H1 (cell line): ENCODE measurements around the gene TAF7. TPM values are rescaled to one million over a fixed set of nuclear protein-coding genes. Genes with fewer than 3 reads are reported as not detected.

Experiments used
- CTCF ChIA-PET: fragments of 300-600 bp; sonication (Branson Sonifier 250); formaldehyde crosslinking; loops from one replicate; lab custom pipeline; 2021; ENCODE audit not compliant: partially characterized antibody; lab: Charles Lee
- POLR2A ChIA-PET: fragments of 300-600 bp; sonication (Branson Sonifier 250); formaldehyde crosslinking; loops from one replicate; lab custom pipeline; 2021; ENCODE audit warnings: inconsistent platforms; ENCODE audit not compliant: partially characterized antibody; lab: Charles Lee
- DNase-seq, 2 experiments: peaks; one replicate each; pipeline versions ENCODE4 v3.0.0 to v3.0.0-alpha.2; 2010 to 2022; ENCODE audit warnings: low spot score in 2 of 2, low read depth in 1 of 2, mixed read lengths in 1 of 2
- FAIRE-seq: peaks from 2 replicates; lab custom pipeline; 2011; peaks lifted over from hg19 to GRCh38; lab: Jason Lieb, UNC
- H2AFZ ChIP-seq: 2 replicates; pipeline ENCODE4 v1.8.1; 2012; ENCODE audit warnings: low read length, inconsistent platforms
- H2AK5ac ChIP-seq: 2 replicates; pipeline ENCODE4 v1.6.1; 2013; ENCODE audit warnings: low read depth, low read length
- H2BK120ac ChIP-seq: replicated peaks from 2 replicates; pipeline ENCODE3; 2013; ENCODE audit warnings: low read depth, low read length, inconsistent platforms
- H2BK12ac ChIP-seq: 2 replicates; pipeline ENCODE4 v1.6.1; 2013; ENCODE audit warnings: low read depth, low read length
- H2BK15ac ChIP-seq: 2 replicates; pipeline ENCODE4 v1.6.1; 2013; ENCODE audit warnings: low read length
- H2BK20ac ChIP-seq: 2 replicates; pipeline ENCODE4 v1.6.1; 2013; ENCODE audit warnings: low read length
- H2BK5ac ChIP-seq: 2 replicates; pipeline ENCODE4 v1.6.1; 2013; ENCODE audit warnings: low read depth, low read length
- H3K14ac ChIP-seq: 2 replicates; pipeline ENCODE4 v1.6.1; 2013; ENCODE audit warnings: inconsistent platforms; ENCODE audit not compliant: insufficient read length
- H3K18ac ChIP-seq: 2 replicates; pipeline ENCODE4 v1.6.1; 2013; ENCODE audit warnings: low read length; ENCODE audit errors: extremely low read depth
- H3K23ac ChIP-seq: 2 replicates; pipeline ENCODE4 v1.6.1; 2013; ENCODE audit warnings: inconsistent platforms; ENCODE audit not compliant: insufficient read length
- H3K23me2 ChIP-seq: 2 replicates; pipeline ENCODE4 v1.6.1; 2013; ENCODE audit warnings: low read depth, low read length
- H3K27ac ChIP-seq: 2 replicates; pipeline ENCODE4 v1.6.1; 2011; ENCODE audit warnings: low read depth, low read length, inconsistent platforms
- H3K27me3 ChIP-seq, 4 experiments: replicated peaks in 1 of 4; 1 replicate in 1 of 4; 2 replicates in 3 of 4; pipeline versions ENCODE4 v1.6.1 to v1.8.1; 2011 to 2013; ENCODE audit warnings: low read length in 3 of 4, mild to moderate bottlenecking in 3 of 4, inconsistent platforms in 2 of 4, mixed read lengths in 2 of 4, moderate library complexity in 1 of 4; ENCODE audit not compliant: control insufficient read depth in 3 of 4, insufficient read depth in 3 of 4; ENCODE audit errors: extremely low read depth in 1 of 4
- H3K36me3 ChIP-seq, 4 experiments: 2 replicates each; pipeline versions ENCODE4 v1.6.1 to v1.8.1; 2011 to 2013; ENCODE audit warnings: mild to moderate bottlenecking in 4 of 4, low read length in 3 of 4, moderate library complexity in 2 of 4, control low read depth in 1 of 4, inconsistent platforms in 1 of 4; ENCODE audit not compliant: insufficient read depth in 4 of 4, control insufficient read depth in 2 of 4
- H3K4ac ChIP-seq: replicated peaks from 2 replicates; pipeline ENCODE3; 2013; ENCODE audit warnings: low read length, low read depth, mixed read lengths, inconsistent platforms; ENCODE audit not compliant: insufficient read length
- H3K4me1 ChIP-seq, 4 experiments: replicated peaks in 1 of 4; 1 replicate in 1 of 4; 2 replicates in 3 of 4; pipeline versions ENCODE4 v1.6.1 to v1.8.1; 2011 to 2013; ENCODE audit warnings: low read length in 3 of 4, inconsistent platforms in 2 of 4, mixed read lengths in 1 of 4; ENCODE audit not compliant: insufficient read depth in 4 of 4, control insufficient read depth in 3 of 4
- H3K4me2 ChIP-seq, 2 experiments: 2 replicates each; pipeline versions ENCODE4 v1.6.1 to v1.8.1; 2011 to 2013; ENCODE audit warnings: low read depth in 2 of 2, low read length in 2 of 2, control low read depth in 1 of 2, inconsistent platforms in 1 of 2, mild to moderate bottlenecking in 1 of 2; ENCODE audit not compliant: insufficient read depth in 1 of 2
- H3K4me3 ChIP-seq, 4 experiments: fragments of 200-600, 300-600 bp in 1 of 4; sonication (generic), shearing (Covaris generic), sonication (Bioruptor Twin) in 1 of 4; 2 replicates each; pipeline versions ENCODE4 v1.5.1 to v1.8.1; 2011 to 2016; ENCODE audit warnings: low read length in 4 of 4, low read depth in 3 of 4, control low read depth in 2 of 4, inconsistent platforms in 2 of 4, mild to moderate bottlenecking in 2 of 4, mixed read lengths in 1 of 4, moderate library complexity in 1 of 4; ENCODE audit not compliant: insufficient read depth in 2 of 4; ENCODE audit errors: extremely low read depth in 1 of 4
- H3K56ac ChIP-seq: replicated peaks from 2 replicates; pipeline ENCODE3; 2013; ENCODE audit warnings: low read depth, mild to moderate bottlenecking, mixed read lengths, low read length, inconsistent platforms; ENCODE audit not compliant: insufficient read length
- H3K79me1 ChIP-seq: 2 replicates; pipeline ENCODE4 v1.6.1; 2013; ENCODE audit warnings: low read depth, low read length, control low read depth
- H3K79me2 ChIP-seq, 2 experiments: 2 replicates each; pipeline versions ENCODE4 v1.6.1 to v1.8.1; 2012 to 2013; ENCODE audit warnings: low read length in 2 of 2, mild to moderate bottlenecking in 2 of 2, inconsistent platforms in 1 of 2; ENCODE audit not compliant: insufficient read depth in 2 of 2, control insufficient read depth in 1 of 2
- H3K9ac ChIP-seq, 4 experiments: replicated peaks in 1 of 4; 1 replicate in 1 of 4; 2 replicates in 3 of 4; pipeline versions ENCODE4 v1.6.1 to v1.8.1; 2011 to 2013; ENCODE audit warnings: low read depth in 3 of 4, low read length in 3 of 4, control low read depth in 2 of 4, mild to moderate bottlenecking in 2 of 4, moderate library complexity in 2 of 4, inconsistent platforms in 1 of 4; ENCODE audit errors: extremely low read depth in 1 of 4
- H3K9me3 ChIP-seq, 2 experiments: 2 replicates each; pipeline versions ENCODE4 v1.6.1 to v1.8.1; 2012 to 2013; ENCODE audit warnings: mild to moderate bottlenecking in 2 of 2, moderate library complexity in 2 of 2, control low read depth in 1 of 2, inconsistent platforms in 1 of 2, low read depth in 1 of 2, low read length in 1 of 2, mixed read lengths in 1 of 2; ENCODE audit not compliant: insufficient read depth in 2 of 2
- H4K20me1 ChIP-seq, 2 experiments: replicated peaks in 1 of 2; 2 replicates each; pipeline versions ENCODE3 to v1.8.1; 2011 to 2013; ENCODE audit warnings: inconsistent platforms in 2 of 2, low read length in 2 of 2, mild to moderate bottlenecking in 1 of 2; ENCODE audit not compliant: insufficient read depth in 2 of 2, control insufficient read depth in 1 of 2
- H4K5ac ChIP-seq: 2 replicates; pipeline ENCODE4 v1.6.1; 2013; ENCODE audit warnings: low read length, low read depth, mixed read lengths, inconsistent platforms; ENCODE audit not compliant: insufficient read length
- H4K8ac ChIP-seq: 2 replicates; pipeline ENCODE4 v1.8.0; 2013; ENCODE audit warnings: mild to moderate bottlenecking, moderate library complexity, low read length, inconsistent platforms; ENCODE audit not compliant: insufficient read depth; ENCODE audit errors: extremely low read depth
- H4K91ac ChIP-seq: replicated peaks from 2 replicates; pipeline ENCODE3; 2013; ENCODE audit warnings: low read length, mixed read lengths, inconsistent platforms; ENCODE audit not compliant: insufficient read length
- GTF2F1 ChIP-seq: IDR thresholded peaks from 2 replicates; pipeline ENCODE4 v1.6.1; 2012; ENCODE audit warnings: low read depth, low read length, improper control_type of control experiment, borderline replicate concordance
- TBP ChIP-seq: IDR thresholded peaks from 2 replicates; pipeline ENCODE4 v1.6.1; 2011; ENCODE audit warnings: low read depth, low read length, improper control_type of control experiment
- WGBS, 2 experiments: shearing (Covaris generic) in 1 of 2; methylation state at CpG; one replicate each; pipeline versions ENCODE4 v1.1.6 to v1.1.7; 2013 to 2015; ENCODE audit warnings: low lambda C conversion rate in 2 of 2, mixed read lengths in 2 of 2, inconsistent platforms in 1 of 2, low coverage in 1 of 2, missing lambda C conversion rate in 1 of 2; ENCODE audit not compliant: insufficient replicate concordance in 2 of 2, insufficient coverage in 1 of 2, insufficient read length in 1 of 2; ENCODE audit errors: extremely low coverage in 1 of 2, missing lambda C conversion rate in 1 of 2; 5-methylcytosine and 5-hydroxymethylcytosine counted together
- polyA plus RNA-seq, 7 experiments: library from polyadenylated mRNA; depleted of rRNA in 3 of 7; stranded (reverse) in 5 of 7; unstranded in 2 of 7; fragments of >200 nt in 5 of 7; fragments of 200-250 nt in 2 of 7; gene quantifications; 1 replicate in 5 of 7; 2 replicates in 1 of 7; 4 replicates in 1 of 7; pipeline versions ENCODE4 v1.2.1 to v1.2.3, GENCODE V29; 2011 to 2013; ENCODE audit warnings: missing spikeins in 2 of 7, mixed read lengths in 2 of 7
- total RNA-seq: library from RNA; stranded (reverse); fragmentation: NEBNext Ultra II Directional; extraction: Animal tissue kit (Norgen Biotek cat#: 25700); gene quantifications from 2 replicates; pipeline ENCODE4 v1.2.1, GENCODE V29; 2021
- TF ChIP-seq, protein P1 (sequence below): IDR thresholded peaks from 2 replicates; pipeline ENCODE4 v1.6.1; 2012; ENCODE audit warnings: inconsistent platforms
- TF ChIP-seq, protein P2 (sequence below), 3 experiments: IDR thresholded peaks; 1 replicate in 2 of 3; 2 replicates in 1 of 3; pipeline versions ENCODE4 v1.5.1 to v1.6.1; 2011; ENCODE audit warnings: low read length in 3 of 3, mild to moderate bottlenecking in 3 of 3, inconsistent platforms in 2 of 3, low read depth in 1 of 3, moderate library complexity in 1 of 3; ENCODE audit not compliant: insufficient read depth in 1 of 3; ENCODE audit errors: control extremely low read depth in 1 of 3

The TAF7 gene
- total and polyA plus RNA-seq, 2 of the 8 experiments (the other 6 are each of a cell fraction or from before 2014, with no cell fraction given): 29.8 to 101 TPM

DNA sequence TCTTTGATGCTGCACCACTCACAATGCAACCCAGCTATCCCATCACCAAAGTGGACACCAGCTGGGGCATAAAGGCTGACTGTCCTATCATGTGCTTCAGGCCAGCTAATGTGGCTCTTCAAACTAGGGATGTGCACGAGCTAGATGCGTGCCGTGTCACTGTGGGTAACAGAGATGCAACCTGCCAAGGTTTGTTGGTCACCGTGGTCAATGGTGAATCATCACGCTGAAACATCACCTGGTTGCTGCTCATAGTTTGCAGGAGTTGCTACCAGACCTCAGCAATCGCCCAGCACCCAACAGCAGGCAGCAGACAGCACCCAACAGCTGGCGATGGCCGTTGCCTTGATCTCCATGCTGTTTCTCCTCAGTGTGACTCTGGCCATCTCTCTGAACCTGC is 7.6 kb upstream of the TAF7 start:
- 93% methylated on average over 8 of the region's 8 CpGs; no CpG with 5 or more reads in 1 of the 2 experiments for WGBS, 2 experiments
- POLR2A ChIA-PET: interaction anchor here (1.1 to 3.8 kb wide), 3 partner anchors 9 to 164 kb away, joined by 3 to 18 read pairs (median 6); partner anchors contain the start of genes PCDHGB1 and TAF7
- H3K23me2 ChIP-seq: 0 out of 2 replicates have a peak, but pooled peaks cover 1% of the 10 kb centered on the region
- H3K4me1 ChIP-seq: no peaks in the 10 kb centered on the region
- H3K14ac ChIP-seq: no peak overlapping the region
- no peak overlapping the region for H4K5ac ChIP-seq
- H4K91ac ChIP-seq: no peak overlapping the region
- TF ChIP-seq, protein P1, sequence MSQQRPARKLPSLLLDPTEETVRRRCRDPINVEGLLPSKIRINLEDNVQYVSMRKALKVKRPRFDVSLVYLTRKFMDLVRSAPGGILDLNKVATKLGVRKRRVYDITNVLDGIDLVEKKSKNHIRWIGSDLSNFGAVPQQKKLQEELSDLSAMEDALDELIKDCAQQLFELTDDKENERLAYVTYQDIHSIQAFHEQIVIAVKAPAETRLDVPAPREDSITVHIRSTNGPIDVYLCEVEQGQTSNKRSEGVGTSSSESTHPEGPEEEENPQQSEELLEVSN: no peak
- no peak for TF ChIP-seq GTF2F1
- TF ChIP-seq, protein P2, sequence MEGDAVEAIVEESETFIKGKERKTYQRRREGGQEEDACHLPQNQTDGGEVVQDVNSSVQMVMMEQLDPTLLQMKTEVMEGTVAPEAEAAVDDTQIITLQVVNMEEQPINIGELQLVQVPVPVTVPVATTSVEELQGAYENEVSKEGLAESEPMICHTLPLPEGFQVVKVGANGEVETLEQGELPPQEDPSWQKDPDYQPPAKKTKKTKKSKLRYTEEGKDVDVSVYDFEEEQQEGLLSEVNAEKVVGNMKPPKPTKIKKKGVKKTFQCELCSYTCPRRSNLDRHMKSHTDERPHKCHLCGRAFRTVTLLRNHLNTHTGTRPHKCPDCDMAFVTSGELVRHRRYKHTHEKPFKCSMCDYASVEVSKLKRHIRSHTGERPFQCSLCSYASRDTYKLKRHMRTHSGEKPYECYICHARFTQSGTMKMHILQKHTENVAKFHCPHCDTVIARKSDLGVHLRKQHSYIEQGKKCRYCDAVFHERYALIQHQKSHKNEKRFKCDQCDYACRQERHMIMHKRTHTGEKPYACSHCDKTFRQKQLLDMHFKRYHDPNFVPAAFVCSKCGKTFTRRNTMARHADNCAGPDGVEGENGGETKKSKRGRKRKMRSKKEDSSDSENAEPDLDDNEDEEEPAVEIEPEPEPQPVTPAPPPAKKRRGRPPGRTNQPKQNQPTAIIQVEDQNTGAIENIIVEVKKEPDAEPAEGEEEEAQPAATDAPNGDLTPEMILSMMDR (IDR thresholded peaks at IDR 0.05; ENCODE audit: control extremely low read depth in 1 of 3, insufficient read depth in 1 of 3, low read depth in 1 of 3, low read length in 3 of 3): no peak
- no peak for TF ChIP-seq TBP
- no peak overlapping the region for H3K56ac ChIP-seq
- H2BK15ac ChIP-seq: no peak overlapping the region
- no peaks in the 10 kb centered on the region; a peak in 1 of 8 replicates for H3K36me3 ChIP-seq
- H2AK5ac ChIP-seq: no peak overlapping the region
- no peak overlapping the region for H3K23ac ChIP-seq
- H3K4ac ChIP-seq: no peak overlapping the region
- H3K27ac ChIP-seq: no peak overlapping the region
- no peak overlapping the region for H2BK20ac ChIP-seq
- H3K9ac ChIP-seq: no peak overlapping the region
- no peaks in the 10 kb centered on the region for H4K20me1 ChIP-seq
- no peak overlapping the region for H3K4me2 ChIP-seq
- no peak overlapping the region for H4K8ac ChIP-seq
- H3K79me1 ChIP-seq: no peaks in the 10 kb centered on the region
- DNase-seq (no peak), FAIRE-seq (no peak)
- H2AFZ ChIP-seq: no peak overlapping the region
- no peak overlapping the region for H2BK5ac ChIP-seq
- CTCF ChIA-PET: interaction anchor here (0.5 to 5.0 kb wide), 23 partner anchors 8 to 232 kb away, joined by 3 to 40 read pairs (median 6); partner anchors contain the start of genes PCDHB11, PCDHB14, PCDHB15 and PCDHB8
- H2BK120ac ChIP-seq: no peak overlapping the region
- no peak overlapping the region for H3K18ac ChIP-seq
- H3K79me2 ChIP-seq: no peaks in the 10 kb centered on the region
- H2BK12ac ChIP-seq: no peak overlapping the region
- H3K4me3 ChIP-seq: no peak overlapping the region
- H3K27me3 ChIP-seq: no peaks in the 10 kb centered on the region
- H3K9me3 ChIP-seq: peaks cover 20 to 29% of the 10 kb centered on the region in 2 experiments
